ENCODE measurements around the gene ZNF865. TPM values are rescaled to one million over a fixed set of nuclear protein-coding genes. Genes with fewer than 3 reads are reported as not detected.

Gene ZNF865
- total and polyA plus RNA-seq, 2 of the 4 experiments (the other 2 are of a cell fraction), result under 0.01 to 4.6 TPM

DNA sequence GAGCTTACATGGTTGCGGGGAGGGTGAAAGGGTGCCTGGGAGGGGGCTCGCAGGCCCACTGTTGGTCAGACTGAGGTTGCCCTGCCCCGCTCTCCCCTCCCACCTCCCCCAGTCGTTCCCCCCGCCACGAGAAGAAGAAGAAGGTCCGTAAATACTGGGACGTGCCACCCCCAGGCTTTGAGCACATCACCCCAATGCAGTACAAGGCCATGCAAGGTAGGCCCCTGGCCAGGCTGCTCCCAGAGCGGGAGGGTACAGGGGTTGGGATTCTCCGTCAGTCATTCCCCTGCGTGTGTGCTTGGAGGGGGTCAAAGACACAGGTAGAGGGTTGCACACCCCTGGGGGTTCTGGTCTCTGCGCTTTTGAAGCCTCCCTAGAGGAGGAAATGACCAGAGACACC is 55.0 kb downstream of the ZNF865 start:
- no peak overlapping the region for H2AK9ac ChIP-seq (replicated peaks; ENCODE audit: low read depth, low read length, poor library complexity)
- peaks cover 13% of the 10 kb centered on the region for H3K9me1 ChIP-seq (ENCODE audit: insufficient read depth, low read length)
- H4K91ac ChIP-seq (ENCODE audit: insufficient read depth, low read depth, low read length), result no peak overlapping the region
- peaks cover 12 to 49% of the 10 kb centered on the region in 2 experiments for H3K79me1 ChIP-seq (ENCODE audit: low read depth in 1 of 2, low read length in 2 of 2)
- BruUV-seq (replicated peaks), result no TSS peak
- H3K9me3 ChIP-seq (ENCODE audit: control insufficient read depth, insufficient read depth, low read length), result no peaks in the 10 kb centered on the region
- TF ChIP-seq SMC3 (IDR thresholded peaks at IDR 0.05; ENCODE audit: low read depth, low read length) (no peak), FOS (IDR thresholded peaks at IDR 0.05; ENCODE audit: low read depth, low read length) (no peak), BHLHE40 (IDR thresholded peaks at IDR 0.05; ENCODE audit: low read depth, low read length) (no peak), RAD21 (IDR thresholded peaks at IDR 0.05; ENCODE audit: low read length) (no peak), RCOR1 (IDR thresholded peaks at IDR 0.05; ENCODE audit: insufficient replicate concordance, low read length) (no peak), MXI1 (IDR thresholded peaks at IDR 0.05; ENCODE audit: borderline replicate concordance, low read depth, low read length) (no peak), RFX5 (IDR thresholded peaks at IDR 0.05; ENCODE audit: low read depth, low read length) (no peak), NFE2L2 (IDR thresholded peaks at IDR 0.05; ENCODE audit: low read depth, low read length) (no peak), MAFK (IDR thresholded peaks at IDR 0.05; ENCODE audit: low read depth, low read length) (no peak), CEBPB (IDR thresholded peaks at IDR 0.05; ENCODE audit: low read depth, low read length) (no peak), MAZ (IDR thresholded peaks at IDR 0.05; ENCODE audit: borderline replicate concordance, low read depth, low read length) (no peak), CHD1 (IDR thresholded peaks at IDR 0.05; ENCODE audit: low read depth, low read length) (no peak), POLR2A (IDR thresholded peaks at IDR 0.05; ENCODE audit: low read depth, low read length) (no peak)
- TF ChIP-seq, protein P1, sequence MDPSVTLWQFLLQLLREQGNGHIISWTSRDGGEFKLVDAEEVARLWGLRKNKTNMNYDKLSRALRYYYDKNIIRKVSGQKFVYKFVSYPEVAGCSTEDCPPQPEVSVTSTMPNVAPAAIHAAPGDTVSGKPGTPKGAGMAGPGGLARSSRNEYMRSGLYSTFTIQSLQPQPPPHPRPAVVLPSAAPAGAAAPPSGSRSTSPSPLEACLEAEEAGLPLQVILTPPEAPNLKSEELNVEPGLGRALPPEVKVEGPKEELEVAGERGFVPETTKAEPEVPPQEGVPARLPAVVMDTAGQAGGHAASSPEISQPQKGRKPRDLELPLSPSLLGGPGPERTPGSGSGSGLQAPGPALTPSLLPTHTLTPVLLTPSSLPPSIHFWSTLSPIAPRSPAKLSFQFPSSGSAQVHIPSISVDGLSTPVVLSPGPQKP (IDR thresholded peaks at IDR 0.05; ENCODE audit: borderline replicate concordance, low read depth, low read length), result no peak
- TF ChIP-seq, protein P2, sequence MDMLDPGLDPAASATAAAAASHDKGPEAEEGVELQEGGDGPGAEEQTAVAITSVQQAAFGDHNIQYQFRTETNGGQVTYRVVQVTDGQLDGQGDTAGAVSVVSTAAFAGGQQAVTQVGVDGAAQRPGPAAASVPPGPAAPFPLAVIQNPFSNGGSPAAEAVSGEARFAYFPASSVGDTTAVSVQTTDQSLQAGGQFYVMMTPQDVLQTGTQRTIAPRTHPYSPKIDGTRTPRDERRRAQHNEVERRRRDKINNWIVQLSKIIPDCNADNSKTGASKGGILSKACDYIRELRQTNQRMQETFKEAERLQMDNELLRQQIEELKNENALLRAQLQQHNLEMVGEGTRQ (IDR thresholded peaks at IDR 0.05; ENCODE audit: low read depth, low read length), result no peak
- TF ChIP-seq, protein P3, sequence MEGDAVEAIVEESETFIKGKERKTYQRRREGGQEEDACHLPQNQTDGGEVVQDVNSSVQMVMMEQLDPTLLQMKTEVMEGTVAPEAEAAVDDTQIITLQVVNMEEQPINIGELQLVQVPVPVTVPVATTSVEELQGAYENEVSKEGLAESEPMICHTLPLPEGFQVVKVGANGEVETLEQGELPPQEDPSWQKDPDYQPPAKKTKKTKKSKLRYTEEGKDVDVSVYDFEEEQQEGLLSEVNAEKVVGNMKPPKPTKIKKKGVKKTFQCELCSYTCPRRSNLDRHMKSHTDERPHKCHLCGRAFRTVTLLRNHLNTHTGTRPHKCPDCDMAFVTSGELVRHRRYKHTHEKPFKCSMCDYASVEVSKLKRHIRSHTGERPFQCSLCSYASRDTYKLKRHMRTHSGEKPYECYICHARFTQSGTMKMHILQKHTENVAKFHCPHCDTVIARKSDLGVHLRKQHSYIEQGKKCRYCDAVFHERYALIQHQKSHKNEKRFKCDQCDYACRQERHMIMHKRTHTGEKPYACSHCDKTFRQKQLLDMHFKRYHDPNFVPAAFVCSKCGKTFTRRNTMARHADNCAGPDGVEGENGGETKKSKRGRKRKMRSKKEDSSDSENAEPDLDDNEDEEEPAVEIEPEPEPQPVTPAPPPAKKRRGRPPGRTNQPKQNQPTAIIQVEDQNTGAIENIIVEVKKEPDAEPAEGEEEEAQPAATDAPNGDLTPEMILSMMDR (conservative IDR thresholded peaks at IDR 0.05; ENCODE audit: low read depth, low read length), result no peak
- no peak overlapping the region for H3K14ac ChIP-seq (replicated peaks; ENCODE audit: low read depth, low read length)
- H2BK20ac ChIP-seq (ENCODE audit: low read depth, low read length), result no peak overlapping the region
- H3K36me3 ChIP-seq (ENCODE audit: control insufficient read depth, insufficient read depth, low read length), result peaks cover 55% of the 10 kb centered on the region
- no peak overlapping the region for H4K5ac ChIP-seq (ENCODE audit: low read depth, low read length)
- no peaks in the 10 kb centered on the region for H3K27me3 ChIP-seq (ENCODE audit: control insufficient read depth, insufficient read depth, low read length)
- no peak overlapping the region for H3K23ac ChIP-seq (ENCODE audit: low read depth, low read length)
- no peak overlapping the region for H2BK5ac ChIP-seq (ENCODE audit: low read depth, low read length, poor library complexity, severe bottlenecking)
- peaks cover 92% of the 10 kb centered on the region for H4K20me1 ChIP-seq (ENCODE audit: insufficient read depth, low read length)
- no peak overlapping the region for H4K8ac ChIP-seq (ENCODE audit: low read depth in 2 of 2, low read length in 2 of 2)
- no peak overlapping the region for H3K9ac ChIP-seq (ENCODE audit: low read depth, low read length)
- no peak overlapping the region for H3K4me3 ChIP-seq (ENCODE audit: insufficient read depth, low read depth, low read length)
- no peak overlapping the region for H3K4me2 ChIP-seq (ENCODE audit: low read depth, low read length)
- H3K4me1 ChIP-seq (ENCODE audit: control insufficient read depth, insufficient read depth, low read length), result peaks cover 10% of the 10 kb centered on the region
- no peak overlapping the region for H2AK5ac ChIP-seq (ENCODE audit: low read depth, low read length)
- no peak for ATAC-seq (ENCODE audit: low read depth)
- dilution Hi-C loops (cut with HindIII; ENCODE audit: low sequenced_read_pairs, unreplicated experiment) (no loop called here), intact Hi-C loops (cut with micrococcal nuclease) (no loop called here), in situ Hi-C loops (cut with MboI; ENCODE audit: low sequenced_read_pairs) (loop anchor here (25.0 kb wide), 2 partner anchors 1198 to 1523 kb away; partner anchors contain the start of genes CDC42EP5, CNOT3 and LENG9)
- 80% methylated on average over 2 of the region's 12 CpGs; no CpG with 5 or more reads in 1 of the 2 experiments for WGBS, 2 experiments (ENCODE audit: extremely low coverage in 2 of 2, insufficient read length in 1 of 2)
- no peak overlapping the region for H3K56ac ChIP-seq (ENCODE audit: extremely low read depth, insufficient read depth, low read length)
- ChIA-PET POLR2A (ENCODE audit: unreplicated experiment) (no interaction called here), CTCF (no interaction called here)
- no peak overlapping the region for H2BK15ac ChIP-seq (ENCODE audit: low read depth, low read length)
- no peak overlapping the region for H3K27ac ChIP-seq (ENCODE audit: insufficient read depth, low read length)
- no peak overlapping the region for H2BK120ac ChIP-seq (ENCODE audit: low read depth, low read length)
- no peak overlapping the region for H3K18ac ChIP-seq (ENCODE audit: low read depth, low read length)
- no peak overlapping the region for H3K4ac ChIP-seq (ENCODE audit: low read depth, low read length)
- H2AFZ ChIP-seq (replicated peaks; ENCODE audit: low read length, poor library complexity), result no peak overlapping the region
- DNase-seq, result no peak

Measured in IMR-90 (cell line).